ENCODE measurements around the gene ETV2.

GRCh38 chr19:35608251-35608650, 33.3 kb upstream of the ETV2 start:
- TF ChIP-seq CTCF (conservative IDR thresholded peaks at IDR 0.05; ENCODE audit: low read depth, low read length) (no peak), POLR2A (IDR thresholded peaks at IDR 0.05; ENCODE audit: low read depth, low read length) (no peak), RFX5 (IDR thresholded peaks at IDR 0.05; ENCODE audit: low read depth, low read length) (no peak), CEBPB (IDR thresholded peaks at IDR 0.05; ENCODE audit: low read depth, low read length) (no peak), BHLHE40 (IDR thresholded peaks at IDR 0.05; ENCODE audit: low read depth, low read length) (no peak), USF2 (IDR thresholded peaks at IDR 0.05; ENCODE audit: low read depth, low read length) (no peak), MXI1 (IDR thresholded peaks at IDR 0.05; ENCODE audit: borderline replicate concordance, low read depth, low read length) (no peak), FOS (IDR thresholded peaks at IDR 0.05; ENCODE audit: low read depth, low read length) (no peak), MAZ (IDR thresholded peaks at IDR 0.05; ENCODE audit: borderline replicate concordance, low read depth, low read length) (no peak), MAFK (IDR thresholded peaks at IDR 0.05; ENCODE audit: low read depth, low read length) (no peak), RCOR1 (IDR thresholded peaks at IDR 0.05; ENCODE audit: insufficient replicate concordance, low read length) (no peak), SMC3 (IDR thresholded peaks at IDR 0.05; ENCODE audit: low read depth, low read length) (no peak), NFE2L2 (IDR thresholded peaks at IDR 0.05; ENCODE audit: low read depth, low read length) (no peak), RAD21 (IDR thresholded peaks at IDR 0.05; ENCODE audit: low read length) (no peak)
